ENCODE results near the gene UPP1. TPM values are rescaled to one million over a fixed set of nuclear protein-coding genes. Genes with fewer than 3 reads are reported as not detected.

Gene UPP1
- total RNA-seq, 1 donor from 2014 or later, result 3.3 TPM

DNA sequence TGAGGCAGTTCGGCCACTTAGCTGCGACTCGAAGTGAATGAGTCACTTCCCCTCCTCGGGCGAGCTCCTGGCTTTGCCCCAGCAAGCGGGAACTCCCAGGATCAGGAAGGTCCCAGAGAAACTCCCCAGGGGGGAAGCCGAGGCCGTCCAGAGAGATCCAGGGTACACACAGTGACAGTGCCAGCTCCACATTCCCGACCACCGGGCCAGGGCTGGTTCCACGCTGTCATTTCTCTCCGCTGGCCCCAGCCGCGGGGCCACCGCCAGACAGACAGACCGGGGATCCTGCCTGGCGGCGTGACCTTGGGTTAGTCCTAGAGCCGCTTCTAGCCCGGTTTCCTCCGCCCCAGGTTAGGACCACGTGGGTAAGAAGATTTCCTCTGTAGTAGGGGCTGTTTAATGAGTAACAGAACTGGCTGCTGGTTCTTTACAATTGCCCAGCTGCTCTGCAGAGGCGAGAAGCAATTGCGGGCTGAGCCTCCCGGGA is 463 bp upstream of the UPP1 start:
- TF ChIP-seq, protein P1, sequence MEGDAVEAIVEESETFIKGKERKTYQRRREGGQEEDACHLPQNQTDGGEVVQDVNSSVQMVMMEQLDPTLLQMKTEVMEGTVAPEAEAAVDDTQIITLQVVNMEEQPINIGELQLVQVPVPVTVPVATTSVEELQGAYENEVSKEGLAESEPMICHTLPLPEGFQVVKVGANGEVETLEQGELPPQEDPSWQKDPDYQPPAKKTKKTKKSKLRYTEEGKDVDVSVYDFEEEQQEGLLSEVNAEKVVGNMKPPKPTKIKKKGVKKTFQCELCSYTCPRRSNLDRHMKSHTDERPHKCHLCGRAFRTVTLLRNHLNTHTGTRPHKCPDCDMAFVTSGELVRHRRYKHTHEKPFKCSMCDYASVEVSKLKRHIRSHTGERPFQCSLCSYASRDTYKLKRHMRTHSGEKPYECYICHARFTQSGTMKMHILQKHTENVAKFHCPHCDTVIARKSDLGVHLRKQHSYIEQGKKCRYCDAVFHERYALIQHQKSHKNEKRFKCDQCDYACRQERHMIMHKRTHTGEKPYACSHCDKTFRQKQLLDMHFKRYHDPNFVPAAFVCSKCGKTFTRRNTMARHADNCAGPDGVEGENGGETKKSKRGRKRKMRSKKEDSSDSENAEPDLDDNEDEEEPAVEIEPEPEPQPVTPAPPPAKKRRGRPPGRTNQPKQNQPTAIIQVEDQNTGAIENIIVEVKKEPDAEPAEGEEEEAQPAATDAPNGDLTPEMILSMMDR (IDR thresholded peaks at IDR 0.05), result no peak
- peak; percentile 73 for ATAC-seq (ENCODE audit: low read depth)
- H3K9me3 Mint-ChIP-seq, result no peaks in the 10 kb centered on the region

DNA sequence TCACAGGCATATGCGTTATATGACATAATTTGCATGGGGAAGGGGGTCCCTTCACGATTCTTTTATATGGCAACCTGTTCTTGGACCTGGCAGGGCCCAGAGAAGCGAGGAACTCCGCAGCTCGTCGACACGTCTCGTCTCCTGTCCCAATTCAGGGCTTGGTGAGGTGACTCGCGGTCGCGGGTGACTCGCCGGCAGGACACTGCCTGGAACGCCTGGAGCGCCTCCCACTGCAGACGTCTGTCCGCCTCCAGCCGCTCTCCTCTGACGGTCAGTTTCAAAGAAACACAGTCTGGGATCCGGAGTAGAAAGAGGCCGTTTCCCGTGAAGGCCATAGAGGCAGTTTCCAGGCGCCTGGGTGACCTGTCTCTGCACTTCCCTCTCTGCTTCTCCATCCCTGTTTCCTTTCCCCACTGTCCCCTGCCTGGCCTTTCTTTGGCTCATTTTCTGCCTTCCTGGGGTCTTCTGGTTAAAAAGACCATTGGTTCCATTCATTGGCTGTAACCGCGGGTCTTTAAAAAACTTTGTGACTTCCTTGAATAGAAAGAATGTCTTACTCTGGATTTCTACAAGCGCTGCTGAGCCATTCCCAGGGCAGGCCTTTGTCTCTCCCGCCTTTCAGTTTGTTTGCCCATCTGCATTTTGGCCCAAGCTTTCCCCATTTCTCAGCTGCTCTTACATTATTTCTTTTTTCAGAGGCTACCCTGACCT is 1.2 kb downstream of the UPP1 start:
- CTCF ChIA-PET, result interaction anchor here (1.4 to 2.6 kb wide), 2 partner anchors 20 to 145 kb away, joined by 3 to 8 read pairs; no protein-coding TSS in a partner anchor
- peaks cover 7% of the 10 kb centered on the region for H3K36me3 Mint-ChIP-seq (ENCODE audit: low read depth)

More for the DNA sequence above, 463 bp upstream of the UPP1 start:
- no peak for DNase-seq
- peaks cover 3% of the 10 kb centered on the region for H3K36me3 Mint-ChIP-seq (ENCODE audit: low read depth)
- ChIA-PET POLR2A (interaction anchor here (2.2 kb wide), 1 partner anchor 150 kb away, joined by 9 read pairs; no protein-coding TSS in a partner anchor), CTCF (interaction anchor here (1.1 to 2.6 kb wide), 2 partner anchors 22 to 120 kb away, joined by 5 to 8 read pairs; no protein-coding TSS in a partner anchor)
- H3K27ac Mint-ChIP-seq, result peak overlapping the region; percentile 82
- H3K4me3 Mint-ChIP-seq, result peak overlapping the region; percentile 88
- H3K27me3 Mint-ChIP-seq, result no peaks in the 10 kb centered on the region
- peaks cover 51% of the 10 kb centered on the region for H3K4me1 Mint-ChIP-seq
- intact Hi-C loops (cut with micrococcal nuclease), result loop anchor here (10.0 kb wide), 1 partner anchor 514 kb away; no protein-coding TSS in a partner anchor

DNA sequence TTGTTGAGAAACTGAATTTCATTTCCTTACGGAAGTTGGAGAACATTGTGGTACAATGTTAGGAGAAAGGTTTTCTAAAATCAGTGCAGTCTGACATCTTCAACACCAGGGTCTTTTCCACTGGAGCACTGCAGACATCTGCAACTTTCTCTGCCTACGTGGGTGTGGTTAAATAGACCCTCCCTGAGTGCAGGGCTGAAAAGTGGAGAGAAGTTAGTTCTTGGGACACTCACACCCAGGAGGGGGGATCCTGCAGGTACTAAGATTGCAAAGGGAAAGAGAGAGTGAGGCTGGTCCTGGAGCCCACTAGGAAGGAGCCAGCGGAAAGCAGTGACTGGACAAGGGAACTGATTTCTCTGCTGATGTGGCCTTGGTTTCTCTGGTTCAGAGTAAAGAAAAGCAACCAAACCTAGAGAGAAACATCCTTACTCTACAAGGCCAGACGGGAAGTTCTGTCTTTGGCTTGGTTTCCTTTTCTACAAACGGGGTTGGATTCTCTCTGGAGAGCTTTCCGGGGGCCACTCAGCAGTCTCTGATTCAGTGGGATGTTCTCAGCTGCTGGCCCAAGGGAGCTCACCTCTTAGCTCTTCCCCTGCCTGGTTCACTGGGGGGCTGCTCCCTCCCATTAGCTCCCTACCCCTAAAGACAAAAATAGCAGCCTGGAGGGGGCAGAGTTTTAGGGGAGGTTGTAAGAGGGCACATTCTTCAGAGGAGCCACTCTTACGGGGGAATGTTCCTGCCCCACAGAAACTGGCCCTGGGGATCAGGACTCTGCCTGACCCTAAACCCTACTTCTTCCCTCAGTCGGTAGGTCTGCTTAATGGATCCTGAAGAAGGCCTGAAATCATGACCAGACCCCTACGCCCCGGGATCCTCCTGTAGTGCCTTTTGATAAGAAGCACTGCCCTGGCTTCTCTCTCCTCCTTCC is 2.7 kb downstream of the UPP1 start:
- ATAC-seq (ENCODE audit: low read depth), result no peak
- intact Hi-C loops (cut with micrococcal nuclease), result no loop called here
- H3K9me3 Mint-ChIP-seq, result no peaks in the 10 kb centered on the region
- POLR2A ChIA-PET, result no interaction called here
- CTCF ChIA-PET, result interaction anchor here (1.3 to 2.0 kb wide), 4 partner anchors 10 to 147 kb away, joined by 3 to 11 read pairs (median 3); no protein-coding TSS in a partner anchor
- H3K4me3 Mint-ChIP-seq, result no peak overlapping the region
- no peaks in the 10 kb centered on the region for H3K27me3 Mint-ChIP-seq
- H3K4me1 Mint-ChIP-seq, result peaks cover 26% of the 10 kb centered on the region
- no peak for DNase-seq
- H3K36me3 Mint-ChIP-seq (ENCODE audit: low read depth), result peaks cover 15% of the 10 kb centered on the region
- TF ChIP-seq, protein P1 (IDR thresholded peaks at IDR 0.05), result no peak
- no peak overlapping the region for H3K27ac Mint-ChIP-seq

More for the DNA sequence above, 1.2 kb downstream of the UPP1 start:
- ATAC-seq (ENCODE audit: low read depth) (no peak), DNase-seq (no peak)
- intact Hi-C loops (cut with micrococcal nuclease), result no loop called here
- TF ChIP-seq, protein P1 (IDR thresholded peaks at IDR 0.05), result no peak
- Mint-ChIP-seq H3K9me3 (no peaks in the 10 kb centered on the region), H3K27me3 (no peaks in the 10 kb centered on the region), H3K27ac (no peak overlapping the region), H3K4me3 (peak overlapping the region; percentile 88), H3K4me1 (peaks cover 42% of the 10 kb centered on the region)
- POLR2A ChIA-PET, result interaction anchor here (1.1 kb wide), 1 partner anchor 98 kb away, joined by 4 read pairs; no protein-coding TSS in a partner anchor

- intact Hi-C loops (cut with micrococcal nuclease), result loop anchor here (1.0 kb wide), 1 partner anchor 12 kb away; no protein-coding TSS in a partner anchor
- no peaks in the 10 kb centered on the region for H3K9me3 Mint-ChIP-seq
- TF ChIP-seq, protein P1 (IDR thresholded peaks at IDR 0.05), result no peak
- no peak overlapping the region for H3K4me3 Mint-ChIP-seq
- no peak for ATAC-seq (ENCODE audit: low read depth)
- no peak overlapping the region for H3K27ac Mint-ChIP-seq
- ChIA-PET CTCF (interaction anchor here (0.9 to 1.6 kb wide), 3 partner anchors 16 to 150 kb away, joined by 3 to 5 read pairs (median 3); no protein-coding TSS in a partner anchor), POLR2A (interaction anchor here (0.6 kb wide), 1 partner anchor 21 kb away, joined by 3 read pairs; no protein-coding TSS in a partner anchor)
- H3K4me1 Mint-ChIP-seq, result peaks cover 11% of the 10 kb centered on the region
- peaks cover 16% of the 10 kb centered on the region for H3K36me3 Mint-ChIP-seq (ENCODE audit: low read depth)
- H3K27me3 Mint-ChIP-seq, result no peaks in the 10 kb centered on the region
- DNase-seq, result no peak
Observed at GRCh38 chr7:48094861-48095293, 5.8 kb downstream of the UPP1 start.

Measured in activated B cell treated with CpG ODN at 0.5 μM for 24 hours (primary cell).